Measurements from ENCODE around the gene ARSI. TPM values are rescaled to one million over a fixed set of nuclear protein-coding genes. Genes with fewer than 3 reads are reported as not detected.

Gene ARSI
- total and polyA plus RNA-seq, 2 of the 4 experiments (the other 2 are of a cell fraction): 14.8 to 15.2 TPM

DNA sequence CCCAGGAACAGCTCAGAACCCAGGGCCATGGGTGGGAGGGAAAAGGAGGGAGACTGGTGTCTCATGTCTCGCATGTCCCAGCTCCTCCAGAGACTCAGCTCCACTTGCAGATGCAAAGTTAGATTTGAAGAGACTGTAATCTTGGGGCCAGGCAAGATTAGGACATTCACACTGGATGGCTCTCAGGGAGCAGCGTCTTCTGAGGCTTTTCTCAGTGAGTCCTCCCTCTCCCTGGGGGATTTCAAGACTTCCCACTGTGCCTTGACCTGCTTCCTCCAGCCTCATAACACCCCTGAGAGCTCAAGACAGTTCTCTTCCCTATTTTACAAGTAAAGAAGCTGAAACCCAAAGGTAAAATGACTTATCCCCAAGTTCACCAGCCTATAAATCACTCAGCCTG, 44.3 kb upstream of the ARSI start:
- H3K56ac ChIP-seq (ENCODE audit: extremely low read depth, insufficient read depth, low read length): no peak overlapping the region
- H2BK15ac ChIP-seq (ENCODE audit: low read depth, low read length): no peak overlapping the region
- CTCF ChIA-PET: no interaction called here
- intact Hi-C loops (cut with micrococcal nuclease): no loop called here
- H2BK5ac ChIP-seq (ENCODE audit: low read depth, low read length, poor library complexity, severe bottlenecking): no peak overlapping the region
- H3K9me1 ChIP-seq (ENCODE audit: insufficient read depth, low read length): no peaks in the 10 kb centered on the region
- DNase-seq (no peak), ATAC-seq (ENCODE audit: low read depth) (no peak)
- H3K27ac ChIP-seq (ENCODE audit: insufficient read depth, low read length): no peak overlapping the region
- H2AK9ac ChIP-seq (replicated peaks; ENCODE audit: low read depth, low read length, poor library complexity): no peak overlapping the region
- POLR2A ChIA-PET (ENCODE audit: unreplicated experiment): no interaction called here
- no peak overlapping the region for H2AFZ ChIP-seq (replicated peaks; ENCODE audit: low read length, poor library complexity)
- H3K4ac ChIP-seq (ENCODE audit: low read depth, low read length): no peak overlapping the region
- TF ChIP-seq POLR2A (IDR thresholded peaks at IDR 0.05; ENCODE audit: low read depth, low read length) (no peak), NFE2L2 (IDR thresholded peaks at IDR 0.05; ENCODE audit: low read depth, low read length) (no peak), ELK1 (IDR thresholded peaks at IDR 0.05; ENCODE audit: borderline replicate concordance, low read depth, low read length) (no peak), RFX5 (IDR thresholded peaks at IDR 0.05; ENCODE audit: low read depth, low read length) (no peak), CTCF (conservative IDR thresholded peaks at IDR 0.05; ENCODE audit: low read depth, low read length) (no peak), CHD1 (IDR thresholded peaks at IDR 0.05; ENCODE audit: low read depth, low read length) (no peak), SMC3 (IDR thresholded peaks at IDR 0.05; ENCODE audit: low read depth, low read length) (no peak), MAFK (IDR thresholded peaks at IDR 0.05; ENCODE audit: low read depth, low read length) (no peak), RAD21 (IDR thresholded peaks at IDR 0.05; ENCODE audit: low read length) (no peak), RCOR1 (IDR thresholded peaks at IDR 0.05; ENCODE audit: insufficient replicate concordance, low read length) (no peak), FOS (IDR thresholded peaks at IDR 0.05; ENCODE audit: low read depth, low read length) (no peak)
- TF ChIP-seq, protein P1, sequence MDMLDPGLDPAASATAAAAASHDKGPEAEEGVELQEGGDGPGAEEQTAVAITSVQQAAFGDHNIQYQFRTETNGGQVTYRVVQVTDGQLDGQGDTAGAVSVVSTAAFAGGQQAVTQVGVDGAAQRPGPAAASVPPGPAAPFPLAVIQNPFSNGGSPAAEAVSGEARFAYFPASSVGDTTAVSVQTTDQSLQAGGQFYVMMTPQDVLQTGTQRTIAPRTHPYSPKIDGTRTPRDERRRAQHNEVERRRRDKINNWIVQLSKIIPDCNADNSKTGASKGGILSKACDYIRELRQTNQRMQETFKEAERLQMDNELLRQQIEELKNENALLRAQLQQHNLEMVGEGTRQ (IDR thresholded peaks at IDR 0.05; ENCODE audit: low read depth, low read length): no peak
- H4K20me1 ChIP-seq (ENCODE audit: insufficient read depth, low read length): no peaks in the 10 kb centered on the region
- H3K36me3 ChIP-seq (ENCODE audit: control insufficient read depth, insufficient read depth, low read length): no peaks in the 10 kb centered on the region
- H3K18ac ChIP-seq (ENCODE audit: low read depth, low read length): no peak overlapping the region
- no peak overlapping the region for H2BK120ac ChIP-seq (ENCODE audit: low read depth, low read length)
- H3K14ac ChIP-seq (replicated peaks; ENCODE audit: low read depth, low read length): no peak overlapping the region
- no peak overlapping the region for H3K4me3 ChIP-seq (ENCODE audit: insufficient read depth, low read depth, low read length)
- H3K79me1 ChIP-seq (ENCODE audit: low read depth in 1 of 2, low read length in 2 of 2): no peaks in the 10 kb centered on the region
- no peak overlapping the region for H4K91ac ChIP-seq (ENCODE audit: insufficient read depth, low read depth, low read length)
- H3K4me2 ChIP-seq (ENCODE audit: low read depth, low read length): no peak overlapping the region
- 90% methylated on average over 2 of the region's 2 CpGs; no CpG with 5 or more reads in 1 of the 2 experiments for WGBS, 2 experiments (ENCODE audit: extremely low coverage in 2 of 2, insufficient read length in 1 of 2)
- in situ Hi-C loops (cut with MboI; ENCODE audit: low sequenced_read_pairs): no loop called here
- no peak overlapping the region for H3K23ac ChIP-seq (ENCODE audit: low read depth, low read length)
- no peaks in the 10 kb centered on the region for H3K27me3 ChIP-seq (ENCODE audit: control insufficient read depth, insufficient read depth, low read length)
- no peak overlapping the region for H4K5ac ChIP-seq (ENCODE audit: low read depth, low read length)
- peak overlapping the region; percentile 45; the same call in 1 of the 2 replicates for H2AK5ac ChIP-seq (ENCODE audit: low read depth, low read length)
- H3K9ac ChIP-seq (ENCODE audit: low read depth, low read length): no peak overlapping the region
- dilution Hi-C loops (cut with HindIII; ENCODE audit: low sequenced_read_pairs, unreplicated experiment): no loop called here
- no peak overlapping the region for H4K8ac ChIP-seq (ENCODE audit: low read depth in 2 of 2, low read length in 2 of 2)
- H3K4me1 ChIP-seq (ENCODE audit: control insufficient read depth, insufficient read depth, low read length): no peaks in the 10 kb centered on the region
- no peak overlapping the region for H2BK20ac ChIP-seq (ENCODE audit: low read depth, low read length)
- no TSS peak for BruUV-seq (replicated peaks)
- no peaks in the 10 kb centered on the region for H3K9me3 ChIP-seq (ENCODE audit: control insufficient read depth, insufficient read depth, low read length)
